HG03097 (cell line): ENCODE measurements around the gene KLHDC7A.
A peak's percentile ranks its signal among the peaks of the same experiment; 100 is the strongest.

Experiments used
- ATAC-seq: cut with Tn5 transposase; IDR thresholded peaks from one replicate; pipeline ENCODE4 v1.9.1; 2021; ENCODE audit not compliant: unreplicated experiment, low FRiP score

The KLHDC7A gene

GRCh38 chr1:18470671-18471355 is 9.9 kb upstream of the KLHDC7A start:
- no peak for ATAC-seq

- no peak for ATAC-seq
Measured at GRCh38 chr1:18473195-18473815, 7.4 kb upstream of the KLHDC7A start.

GRCh38 chr1:18474559-18475175 is 6.1 kb upstream of the KLHDC7A start:
- no peak for ATAC-seq

- ATAC-seq = no peak
Measured at GRCh38 chr1:18475234-18475905, 5.4 kb upstream of the KLHDC7A start.

- ATAC-seq = no peak
Measured at GRCh38 chr1:18479454-18479853, 1.3 kb upstream of the KLHDC7A start.

- peak; percentile 49 for ATAC-seq
Measured at GRCh38 chr1:18481190-18481920, 625 bp downstream of the KLHDC7A start.

GRCh38 chr1:18481921-18482701 is 1.4 kb downstream of the KLHDC7A start:
- no peak for ATAC-seq

- ATAC-seq = no peak
Measured at GRCh38 chr1:18482721-18483425, 2.1 kb downstream of the KLHDC7A start.

- no peak for ATAC-seq
Measured at GRCh38 chr1:18484276-18484675, 3.5 kb downstream of the KLHDC7A start.

GRCh38 chr1:18484721-18485120 is 4.0 kb downstream of the KLHDC7A start:
- no peak for ATAC-seq

GRCh38 chr1:18485227-18485626 is 4.5 kb downstream of the KLHDC7A start:
- ATAC-seq = no peak

- ATAC-seq = no peak
Measured at GRCh38 chr1:18486195-18486594, 5.5 kb downstream of the KLHDC7A start.

- no peak for ATAC-seq
Measured at GRCh38 chr1:18489417-18490143, 8.8 kb downstream of the KLHDC7A start.

- ATAC-seq = no peak
Measured at GRCh38 chr1:18491168-18491567, 10.4 kb downstream of the KLHDC7A start.

GRCh38 chr1:18494304-18494703 is 13.6 kb downstream of the KLHDC7A start:
- ATAC-seq = no peak

GRCh38 chr1:18495635-18496034 is 14.9 kb downstream of the KLHDC7A start:
- no peak for ATAC-seq

- ATAC-seq = no peak
Measured at GRCh38 chr1:18496056-18496455, 15.3 kb downstream of the KLHDC7A start.

- no peak for ATAC-seq
Measured at GRCh38 chr1:18496497-18497235, 15.9 kb downstream of the KLHDC7A start.
